Measurements from ENCODE around the gene PTPN1. TPM values are rescaled to one million over a fixed set of nuclear protein-coding genes. Genes with fewer than 3 reads are reported as not detected.

PTPN1 gene
- total and polyA plus RNA-seq, 2 of the 4 experiments (the other 2 are of a cell fraction), result 31.7 to 37.4 TPM

GRCh38 chr20:50578061-50578777 lies 68.0 kb downstream of the PTPN1 start (continued):
- TF ChIP-seq ELK1 (IDR thresholded peaks at IDR 0.05; ENCODE audit: borderline replicate concordance, low read depth, low read length) (no peak), POLR2A (IDR thresholded peaks at IDR 0.05; ENCODE audit: low read depth, low read length) (no peak), BHLHE40 (IDR thresholded peaks at IDR 0.05; ENCODE audit: low read depth, low read length) (no peak), MXI1 (IDR thresholded peaks at IDR 0.05; ENCODE audit: borderline replicate concordance, low read depth, low read length) (no peak), NFE2L2 (IDR thresholded peaks at IDR 0.05; ENCODE audit: low read depth, low read length) (no peak)
